PC-3 (cell line): ENCODE measurements around the gene MYL2. TPM values are rescaled to one million over a fixed set of nuclear protein-coding genes. Genes with fewer than 3 reads are reported as not detected.
"Not testable (repeated sequence)": the region's sequence is repeated elsewhere in the genome, so short reads cannot be mapped to it uniquely, and the experiment has no call there.

ENCODE experiments used
- ATAC-seq: fragments of 200-7000 bp; cut with Tn5 transposase; 2 replicates; pipeline ENCODE4 v1.9.1; 2020; ENCODE audit warnings: mild to moderate bottlenecking, moderate library complexity
- BruUV-seq: library from RNA; stranded (reverse); fragments of 400-500 nt; replicated peaks from 2 replicates; lab custom pipeline; 2021; lab: Mats Ljungman, UMichigan
- CTCF ChIA-PET: fragments of 300-600 bp; sonication (Branson Sonifier 250); formaldehyde crosslinking; loops from one replicate; lab custom pipeline; 2022; ENCODE audit warnings: antibody characterized with exemption; lab: Charles Lee
- POLR2A ChIA-PET: fragments of 300-600 bp; sonication (Branson Sonifier 250); formaldehyde crosslinking; loops from one replicate; lab custom pipeline; 2022; ENCODE audit warnings: antibody characterized with exemption; ENCODE audit not compliant: unreplicated experiment; lab: Charles Lee
- DNase-seq: peaks from one replicate; pipeline ENCODE4 v3.0.0-alpha.2; 2015
- H2AFZ ChIP-seq: fragments of 300-600 bp; sonication (generic); 2 replicates; pipeline ENCODE4 v1.6.0; 2016; ENCODE audit warnings: antibody characterized with exemption, low read length
- H3F3A ChIP-seq: fragments of 300-600 bp; sonication (generic); one replicate; pipeline ENCODE4 v1.6.0; 2017; ENCODE audit warnings: antibody characterized with exemption, low read length, control low read depth, mild to moderate bottlenecking; ENCODE audit not compliant: unreplicated experiment
- H3K27ac ChIP-seq: fragments of 300-600 bp; sonication (generic); 2 replicates; pipeline ENCODE4 v1.5.1; 2016; ENCODE audit warnings: mild to moderate bottlenecking, low read length
- H3K27me3 ChIP-seq: fragments of 300-600 bp; sonication (generic); 2 replicates; pipeline ENCODE4 v1.6.1; 2016; ENCODE audit warnings: low read length, mixed read lengths
- H3K36me3 ChIP-seq: fragments of 300-600 bp; sonication (generic); 2 replicates; pipeline ENCODE4 v1.6.1; 2016; ENCODE audit warnings: low read depth, mixed run types, low read length, mixed read lengths
- H3K4me1 ChIP-seq: fragments of 300-600 bp; sonication (generic); 2 replicates; pipeline ENCODE4 v1.5.1; 2016; ENCODE audit warnings: low read length; ENCODE audit not compliant: insufficient read depth
- H3K4me2 ChIP-seq: fragments of 300-600 bp; sonication (generic); 2 replicates; pipeline ENCODE4 v1.6.0; 2016; ENCODE audit warnings: low read length
- H3K4me3 ChIP-seq: fragments of 300-600 bp; sonication (generic); 2 replicates; pipeline ENCODE4 v1.5.1; 2016; ENCODE audit warnings: mild to moderate bottlenecking, low read length, mixed read lengths
- H3K79me2 ChIP-seq: fragments of 300-600 bp; sonication (generic); 2 replicates; pipeline ENCODE4 v1.6.1; 2017; ENCODE audit warnings: low read length, mixed read lengths
- H3K9ac ChIP-seq: fragments of 300-600 bp; sonication (generic); 2 replicates; pipeline ENCODE4 v1.6.0; 2016; ENCODE audit warnings: mild to moderate bottlenecking, low read length
- H3K9me2 ChIP-seq: fragments of 300-600 bp; sonication (generic); replicated peaks from 2 replicates; pipeline ENCODE4 v1.6.1; 2016; ENCODE audit warnings: mixed run types, low read length, mixed read lengths
- H3K9me3 ChIP-seq: fragments of 300-600 bp; sonication (generic); 2 replicates; pipeline ENCODE4 v1.6.1; 2016; ENCODE audit warnings: low read length, mixed read lengths
- H4K20me1 ChIP-seq: fragments of 300-600 bp; sonication (generic); 2 replicates; pipeline ENCODE4 v1.6.1; 2016; ENCODE audit warnings: low read length, mixed read lengths
- CTCF ChIP-seq: fragments of 300-600 bp; sonication (generic); conservative IDR thresholded peaks from 2 replicates; pipeline ENCODE4 v1.5.1; 2017; ENCODE audit warnings: antibody characterized with exemption, low read depth, mild to moderate bottlenecking, low read length
- EZH2 ChIP-seq: fragments of 300-600 bp; sonication (generic); IDR thresholded peaks from one replicate; pipeline ENCODE4 v1.6.1; 2017; ENCODE audit warnings: antibody characterized with exemption, mild to moderate bottlenecking, low read length; ENCODE audit not compliant: unreplicated experiment
- EZH2phosphoT487 ChIP-seq: fragments of 300-600 bp; sonication (generic); IDR thresholded peaks from 2 replicates; pipeline ENCODE4 v1.6.1; 2018; ENCODE audit warnings: mild to moderate bottlenecking, antibody characterized with exemption, low read length, borderline replicate concordance
- intact Hi-C: fragments of 100-400 bp; cut with micrococcal nuclease; formaldehyde crosslinking; loops from 2 replicates; pipeline ENCODE4 v1.9.0; 2023
- total RNA-seq: library from RNA; depleted of rRNA; stranded (reverse); fragments of >200 nt; gene quantifications from 2 replicates; pipeline ENCODE4 v1.2.3, GENCODE V29; 2014

MYL2 gene
- total RNA-seq, 1 experiment from 2014 or later = not detected

GRCh38 chr12:110960795-110961194 lies 40.4 kb upstream of the MYL2 start:
- Histone ChIP-seq H3K9me2 (no peaks in the 10 kb centered on the region), H3K27me3 (peaks cover 76% of the 10 kb centered on the region), H3K4me2 (no peak overlapping the region), H3K9me3 (no peaks in the 10 kb centered on the region), H3K79me2 (no peaks in the 10 kb centered on the region), H3F3A (no peaks in the 10 kb centered on the region), H3K9ac (no peak overlapping the region), H3K4me3 (no peak overlapping the region), H3K4me1 (no peaks in the 10 kb centered on the region), H3K36me3 (no peaks in the 10 kb centered on the region), H2AFZ (no peak overlapping the region), H3K27ac (no peak overlapping the region), H4K20me1 (no peaks in the 10 kb centered on the region)
- ATAC-seq = no peak
- DNase-seq = no peak
- BruUV-seq = no TSS peak
- intact Hi-C loops = no loop called here
- CTCF ChIA-PET = no interaction called here
- POLR2A ChIA-PET = no interaction called here
- TF ChIP-seq EZH2 = no peak
- no peak for TF ChIP-seq EZH2phosphoT487
- no peak for TF ChIP-seq CTCF

- Histone ChIP-seq H3K9me3 (no peaks in the 10 kb centered on the region), H3K4me3 (no peak overlapping the region), H3K4me1 (no peaks in the 10 kb centered on the region), H3K9ac (no peak overlapping the region), H3K27ac (no peak overlapping the region), H3K79me2 (no peaks in the 10 kb centered on the region), H3K27me3 (peaks cover 87% of the 10 kb centered on the region), H3K36me3 (no peaks in the 10 kb centered on the region), H2AFZ (no peak overlapping the region), H4K20me1 (no peaks in the 10 kb centered on the region), H3K4me2 (no peak overlapping the region), H3F3A (no peaks in the 10 kb centered on the region), H3K9me2 (no peaks in the 10 kb centered on the region)
- ATAC-seq (no peak), DNase-seq (no peak)
- intact Hi-C loops = no loop called here
- POLR2A ChIA-PET = no interaction called here
- no peak for TF ChIP-seq EZH2phosphoT487
- no peak for TF ChIP-seq EZH2
- no peak for TF ChIP-seq CTCF
- no TSS peak for BruUV-seq
- CTCF ChIA-PET = no interaction called here
Observed at GRCh38 chr12:110957652-110958051, 37.3 kb upstream of the MYL2 start.

GRCh38 chr12:110957159-110957558 lies 36.8 kb upstream of the MYL2 start:
- Histone ChIP-seq H2AFZ (no peak overlapping the region), H3K79me2 (no peaks in the 10 kb centered on the region), H3K4me1 (no peaks in the 10 kb centered on the region), H3K4me3 (no peak overlapping the region), H3K9me3 (no peaks in the 10 kb centered on the region), H3K36me3 (no peaks in the 10 kb centered on the region), H3F3A (no peaks in the 10 kb centered on the region), H4K20me1 (no peaks in the 10 kb centered on the region), H3K9ac (no peak overlapping the region), H3K27me3 (peaks cover 87% of the 10 kb centered on the region), H3K27ac (no peak overlapping the region), H3K9me2 (no peaks in the 10 kb centered on the region), H3K4me2 (no peak overlapping the region)
- TF ChIP-seq EZH2phosphoT487 = no peak
- no peak for TF ChIP-seq EZH2
- no peak for TF ChIP-seq CTCF
- DNase-seq = no peak
- ATAC-seq = no peak
- BruUV-seq = no TSS peak
- intact Hi-C loops = no loop called here
- ChIA-PET POLR2A (no interaction called here), CTCF (no interaction called here)

GRCh38 chr12:110950867-110951266 lies 30.5 kb upstream of the MYL2 start:
- H4K20me1 ChIP-seq, ATAC-seq, H3K9me2 ChIP-seq, H3K27ac ChIP-seq, POLR2A ChIA-PET, H3K4me3 ChIP-seq, DNase-seq, H3K4me2 ChIP-seq, H2AFZ ChIP-seq, H3K4me1 ChIP-seq, intact Hi-C loops, H3K36me3 ChIP-seq, H3K79me2 ChIP-seq, CTCF ChIA-PET, BruUV-seq, H3K9ac ChIP-seq, H3F3A ChIP-seq, H3K9me3 ChIP-seq: not testable (repeated sequence)
- peaks cover 50% of the 10 kb centered on the region for H3K27me3 ChIP-seq

- H3K9ac ChIP-seq, H3K27ac ChIP-seq, H3K9me3 ChIP-seq, H3F3A ChIP-seq, BruUV-seq, H3K36me3 ChIP-seq, H3K79me2 ChIP-seq, CTCF ChIA-PET, H3K4me3 ChIP-seq, H3K9me2 ChIP-seq, H2AFZ ChIP-seq, intact Hi-C loops, H4K20me1 ChIP-seq, H3K4me2 ChIP-seq, DNase-seq, POLR2A ChIA-PET, H3K4me1 ChIP-seq, ATAC-seq: not testable (repeated sequence)
- peaks cover 45% of the 10 kb centered on the region for H3K27me3 ChIP-seq
Observed at GRCh38 chr12:110950466-110950865, 30.1 kb upstream of the MYL2 start.
